NT2/D1 (cell line): Measurements from ENCODE around the gene ARMC9.
"Not testable (repeated sequence)": the region's sequence is repeated elsewhere in the genome, so short reads cannot be mapped to it uniquely, and the experiment has no call there.

Experiments
- SUZ12 ChIP-seq: IDR thresholded peaks from 2 replicates; pipeline ENCODE4 v1.6.1; 2011; ENCODE audit not compliant: insufficient read length, insufficient read depth; ENCODE audit errors: extremely low read depth
- YY1 ChIP-seq: IDR thresholded peaks from 2 replicates; pipeline ENCODE4 v1.6.1; 2011; ENCODE audit not compliant: insufficient read length, insufficient read depth
- ZNF274 ChIP-seq: IDR thresholded peaks from 2 replicates; pipeline ENCODE4 v1.6.1; 2011; ENCODE audit warnings: mild to moderate bottlenecking, low read depth, low read length

DNA sequence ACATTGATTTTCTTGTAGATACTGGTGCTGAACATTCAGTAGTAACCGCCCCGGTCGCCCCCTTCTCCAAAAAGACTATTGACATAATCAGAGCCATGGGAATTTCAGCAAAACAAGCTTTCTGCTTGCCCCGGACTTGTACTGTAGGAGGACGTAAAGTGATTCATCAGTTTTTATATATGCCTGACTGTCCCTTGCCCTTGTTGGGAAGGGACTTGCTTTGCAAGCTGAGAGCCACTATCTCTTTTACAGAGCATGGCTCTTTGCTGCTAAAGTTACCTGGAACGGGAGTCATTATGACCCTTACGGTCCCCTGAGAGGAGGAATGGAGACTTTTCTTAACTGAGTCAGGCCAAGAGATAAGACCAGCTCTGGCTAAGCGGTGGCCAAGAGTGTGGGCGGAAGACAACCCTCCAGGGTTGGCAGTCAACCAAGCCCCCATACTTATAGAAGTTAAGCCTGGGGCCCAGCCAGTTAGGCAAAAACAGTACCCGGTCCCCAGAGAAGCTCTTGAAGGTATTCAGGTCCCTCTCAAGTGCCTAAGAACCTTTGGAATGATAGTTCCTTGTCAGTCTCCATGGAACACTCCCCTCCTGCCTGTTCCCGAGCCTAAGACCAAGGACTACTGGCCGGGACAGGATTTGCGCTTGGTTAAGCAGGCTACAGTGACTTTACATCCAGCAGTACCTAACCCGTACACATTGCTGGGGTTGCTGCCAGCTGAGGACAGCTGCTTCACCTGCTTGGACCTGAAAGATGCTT lies 205.2 kb downstream of the ARMC9 start:
- TF ChIP-seq YY1, ZNF274, SUZ12: not testable (repeated sequence)
